ENCODE data around the gene KCNH5. TPM values are rescaled to one million over a fixed set of nuclear protein-coding genes. Genes with fewer than 3 reads are reported as not detected.

The KCNH5 gene
- total and polyA plus RNA-seq, 2 donors (not counting 1 experiment from before 2014, with no cell fraction given), result 0.03 to 0.83 TPM

DNA sequence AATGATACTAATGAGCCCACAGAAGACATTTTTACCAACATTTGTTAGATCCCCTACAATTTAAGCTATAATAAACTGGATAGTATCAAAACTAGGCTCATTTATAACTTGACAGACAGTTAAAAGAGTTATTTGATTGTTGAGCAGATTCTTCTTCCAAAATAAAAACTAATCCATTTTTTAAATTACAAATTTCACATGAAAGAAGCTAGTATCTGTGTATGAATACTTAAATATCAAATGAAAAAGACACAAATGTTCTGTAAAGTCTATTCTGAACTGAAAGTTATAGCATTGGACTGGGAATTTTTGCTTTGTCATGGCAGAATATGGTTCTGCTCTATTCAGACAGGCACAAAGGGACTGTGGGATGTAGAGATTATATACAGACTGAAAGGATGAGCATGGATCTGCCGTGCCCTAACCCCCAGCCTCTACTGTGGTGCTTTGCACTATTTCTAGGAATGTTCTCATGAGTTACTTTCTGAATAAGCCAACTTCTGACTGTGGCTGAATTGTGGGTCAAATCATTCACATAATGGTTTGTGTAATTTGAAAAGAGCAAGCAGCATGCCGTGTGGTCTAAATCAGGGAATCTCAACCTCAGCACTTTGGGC lies 352.7 kb downstream of the KCNH5 start:
- peak overlapping the region; percentile 54 for H3K27ac ChIP-seq (ENCODE audit: insufficient read depth, low read length)
- no peak overlapping the region for H3K4me2 ChIP-seq (ENCODE audit: extremely low read depth, insufficient read depth, low read length)
- H3K9ac ChIP-seq (ENCODE audit: insufficient read depth, low read length), result no peak overlapping the region
- no peak overlapping the region for H3K4me3 ChIP-seq (replicated peaks in 1 of 4; ENCODE audit: control extremely low read depth in 1 of 4, insufficient read depth in 1 of 4, low read depth in 3 of 4, low read length in 4 of 4)
- no peaks in the 10 kb centered on the region for H4K20me1 ChIP-seq (ENCODE audit: control insufficient read depth, extremely low read depth, insufficient read depth, low read length)
- no peaks in the 10 kb centered on the region for H3K9me3 ChIP-seq (ENCODE audit: control insufficient read depth, insufficient read depth, low read depth, low read length)
- H3K79me2 ChIP-seq (ENCODE audit: control insufficient read depth, insufficient read depth, low read length), result no peaks in the 10 kb centered on the region
- no peaks in the 10 kb centered on the region for H3K4me1 ChIP-seq (ENCODE audit: control insufficient read depth, extremely low read depth, insufficient read depth, low read length)
- no peaks in the 10 kb centered on the region for H3K27me3 ChIP-seq (ENCODE audit: control insufficient read depth, insufficient read depth, low read length)
- DNase-seq (ENCODE audit: low read depth in 2 of 2), result peak; percentile 56 to 69
- H2AFZ ChIP-seq (ENCODE audit: low read length), result no peak overlapping the region
- no peaks in the 10 kb centered on the region for H3K36me3 ChIP-seq (ENCODE audit: control insufficient read depth, insufficient read depth, low read length)
- no peak for TF ChIP-seq EZH2 (IDR thresholded peaks at IDR 0.05; ENCODE audit: low read length, missing control alignments)
- TF ChIP-seq, protein P1, sequence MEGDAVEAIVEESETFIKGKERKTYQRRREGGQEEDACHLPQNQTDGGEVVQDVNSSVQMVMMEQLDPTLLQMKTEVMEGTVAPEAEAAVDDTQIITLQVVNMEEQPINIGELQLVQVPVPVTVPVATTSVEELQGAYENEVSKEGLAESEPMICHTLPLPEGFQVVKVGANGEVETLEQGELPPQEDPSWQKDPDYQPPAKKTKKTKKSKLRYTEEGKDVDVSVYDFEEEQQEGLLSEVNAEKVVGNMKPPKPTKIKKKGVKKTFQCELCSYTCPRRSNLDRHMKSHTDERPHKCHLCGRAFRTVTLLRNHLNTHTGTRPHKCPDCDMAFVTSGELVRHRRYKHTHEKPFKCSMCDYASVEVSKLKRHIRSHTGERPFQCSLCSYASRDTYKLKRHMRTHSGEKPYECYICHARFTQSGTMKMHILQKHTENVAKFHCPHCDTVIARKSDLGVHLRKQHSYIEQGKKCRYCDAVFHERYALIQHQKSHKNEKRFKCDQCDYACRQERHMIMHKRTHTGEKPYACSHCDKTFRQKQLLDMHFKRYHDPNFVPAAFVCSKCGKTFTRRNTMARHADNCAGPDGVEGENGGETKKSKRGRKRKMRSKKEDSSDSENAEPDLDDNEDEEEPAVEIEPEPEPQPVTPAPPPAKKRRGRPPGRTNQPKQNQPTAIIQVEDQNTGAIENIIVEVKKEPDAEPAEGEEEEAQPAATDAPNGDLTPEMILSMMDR (conservative IDR thresholded peaks at IDR 0.05 in 1 of 2, IDR thresholded peaks at IDR 0.05 in 1 of 2; ENCODE audit: low read depth in 1 of 2, low read length in 2 of 2), result no peak

DNA sequence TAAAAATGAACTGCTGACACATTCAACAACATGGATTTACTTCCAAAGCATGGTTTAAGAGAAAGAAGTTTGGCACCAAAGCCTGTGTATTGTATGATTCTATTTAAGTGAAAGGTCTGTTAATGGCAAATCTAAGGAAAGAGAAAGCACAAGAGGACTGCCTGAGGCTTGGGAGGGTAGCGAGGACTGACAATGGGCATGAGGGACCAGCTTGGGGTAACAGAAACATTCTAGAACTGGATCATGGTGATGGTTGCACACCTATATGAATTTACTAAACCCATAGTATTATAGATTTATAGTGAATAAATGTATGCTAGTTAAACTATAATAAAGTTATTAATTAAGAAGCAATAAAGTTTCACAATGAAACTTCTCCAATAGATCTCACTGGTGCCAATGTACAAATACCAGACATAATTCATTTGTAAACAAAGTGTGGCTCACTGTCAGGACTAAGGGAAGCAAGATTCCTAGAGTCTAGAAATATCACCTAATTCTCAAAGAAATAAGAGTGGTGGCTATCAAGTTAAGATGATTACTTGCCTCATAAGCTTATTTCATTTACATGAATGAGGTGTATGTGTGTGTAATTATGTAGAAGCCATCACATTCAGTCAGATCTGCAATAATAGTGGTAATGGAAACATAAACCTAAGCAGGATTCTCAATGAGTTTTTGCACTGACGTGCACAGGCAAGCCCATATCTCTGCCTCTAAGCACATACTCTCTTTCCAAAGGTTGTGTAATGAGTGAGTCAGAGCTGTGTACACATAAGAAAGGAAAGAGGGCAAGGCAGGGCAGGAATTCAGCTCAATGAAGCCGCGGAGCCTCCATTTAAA lies 353.4 kb downstream of the KCNH5 start:
- H3K79me2 ChIP-seq (ENCODE audit: control insufficient read depth, insufficient read depth, low read length), result no peaks in the 10 kb centered on the region
- DNase-seq (ENCODE audit: low read depth in 2 of 2), result peak; percentile 99
- H4K20me1 ChIP-seq (ENCODE audit: control insufficient read depth, extremely low read depth, insufficient read depth, low read length), result no peaks in the 10 kb centered on the region
- H3K4me1 ChIP-seq (ENCODE audit: control insufficient read depth, extremely low read depth, insufficient read depth, low read length), result no peaks in the 10 kb centered on the region
- no peaks in the 10 kb centered on the region for H3K9me3 ChIP-seq (ENCODE audit: control insufficient read depth, insufficient read depth, low read depth, low read length)
- no peak overlapping the region for H2AFZ ChIP-seq (ENCODE audit: low read length)
- no peaks in the 10 kb centered on the region for H3K36me3 ChIP-seq (ENCODE audit: control insufficient read depth, insufficient read depth, low read length)
- no peak overlapping the region for H3K9ac ChIP-seq (ENCODE audit: insufficient read depth, low read length)
- no peak overlapping the region for H3K4me2 ChIP-seq (ENCODE audit: extremely low read depth, insufficient read depth, low read length)
- peak overlapping the region; percentile 54 for H3K27ac ChIP-seq (ENCODE audit: insufficient read depth, low read length)
- TF ChIP-seq, protein P1 (conservative IDR thresholded peaks at IDR 0.05 in 1 of 2, IDR thresholded peaks at IDR 0.05 in 1 of 2; ENCODE audit: low read depth in 1 of 2, low read length in 2 of 2), result no peak
- no peak overlapping the region for H3K4me3 ChIP-seq (replicated peaks in 1 of 4; ENCODE audit: control extremely low read depth in 1 of 4, insufficient read depth in 1 of 4, low read depth in 3 of 4, low read length in 4 of 4)
- H3K27me3 ChIP-seq (ENCODE audit: control insufficient read depth, insufficient read depth, low read length), result no peaks in the 10 kb centered on the region

DNA sequence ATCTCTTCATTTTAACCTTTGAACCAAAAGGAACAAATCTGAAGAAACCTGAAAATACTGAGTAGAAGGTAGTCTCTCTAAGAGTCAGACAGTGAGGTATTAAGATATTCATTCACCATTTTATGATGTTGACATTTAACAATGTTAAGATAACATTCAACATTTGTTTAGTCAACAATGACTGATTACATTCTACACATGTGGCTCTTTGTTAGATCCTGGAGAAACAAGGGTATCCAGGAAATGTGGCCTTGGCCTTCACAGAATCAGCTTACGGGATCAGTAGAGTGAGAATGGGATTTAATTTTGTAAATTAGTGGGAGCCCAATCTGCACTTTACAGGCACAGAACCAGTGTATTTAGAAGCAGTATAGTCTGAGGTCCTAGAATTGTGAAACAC lies 355.5 kb downstream of the KCNH5 start:
- no peak for DNase-seq (ENCODE audit: low read depth in 2 of 2)
- Histone ChIP-seq H3K27ac (ENCODE audit: insufficient read depth, low read length) (no peak overlapping the region), H3K4me3 (replicated peaks in 1 of 4; ENCODE audit: control extremely low read depth in 1 of 4, insufficient read depth in 1 of 4, low read depth in 3 of 4, low read length in 4 of 4) (no peak overlapping the region), H3K9me3 (ENCODE audit: control insufficient read depth, insufficient read depth, low read depth, low read length) (no peaks in the 10 kb centered on the region), H3K36me3 (ENCODE audit: control insufficient read depth, insufficient read depth, low read length) (no peaks in the 10 kb centered on the region), H3K4me1 (ENCODE audit: control insufficient read depth, extremely low read depth, insufficient read depth, low read length) (no peaks in the 10 kb centered on the region), H4K20me1 (ENCODE audit: control insufficient read depth, extremely low read depth, insufficient read depth, low read length) (no peaks in the 10 kb centered on the region), H3K79me2 (ENCODE audit: control insufficient read depth, insufficient read depth, low read length) (no peaks in the 10 kb centered on the region), H2AFZ (ENCODE audit: low read length) (no peak overlapping the region), H3K27me3 (ENCODE audit: control insufficient read depth, insufficient read depth, low read length) (no peaks in the 10 kb centered on the region), H3K9ac (ENCODE audit: insufficient read depth, low read length) (no peak overlapping the region), H3K4me2 (ENCODE audit: extremely low read depth, insufficient read depth, low read length) (no peak overlapping the region)
- no peak for TF ChIP-seq EZH2 (IDR thresholded peaks at IDR 0.05; ENCODE audit: low read length, missing control alignments)
- TF ChIP-seq, protein P1 (conservative IDR thresholded peaks at IDR 0.05 in 1 of 2, IDR thresholded peaks at IDR 0.05 in 1 of 2; ENCODE audit: low read depth in 1 of 2, low read length in 2 of 2), result no peak

All from fibroblast of lung (primary cell).